IMR-90 (cell line): ENCODE measurements around the gene TBL3. TPM values are rescaled to one million over a fixed set of nuclear protein-coding genes. Genes with fewer than 3 reads are reported as not detected.

Experiments used
- ATAC-seq: fragments of 200-7000 bp; cut with Tn5 transposase; 2 replicates; pipeline ENCODE4 v1.9.1; 2020; ENCODE audit warnings: low read depth, mild to moderate bottlenecking, moderate library complexity
- BruUV-seq: library from RNA; stranded (reverse); fragments of 400-500 nt; replicated peaks from 2 replicates; lab custom pipeline; 2021; lab: Mats Ljungman, UMichigan
- CTCF ChIA-PET: fragments of 300-600 bp; formaldehyde crosslinking; extraction: SDS; loops from one replicate; lab custom pipeline; 2021; ENCODE audit warnings: antibody characterized with exemption; lab: Yijun Ruan, JAX
- POLR2A ChIA-PET: fragments of 300-600 bp; sonication (Branson Sonifier 250); formaldehyde crosslinking; loops from one replicate; lab custom pipeline; 2022; ENCODE audit warnings: antibody characterized with exemption; ENCODE audit not compliant: unreplicated experiment; lab: Charles Lee
- DNase-seq: peaks from one replicate; pipeline ENCODE4 v3.0.0; 2013
- H2AFZ ChIP-seq: replicated peaks from 2 replicates; pipeline ENCODE3; 2013; ENCODE audit warnings: low read length, mild to moderate bottlenecking; ENCODE audit not compliant: poor library complexity
- H2AK5ac ChIP-seq: 2 replicates; pipeline ENCODE4 v1.6.1; 2013; ENCODE audit warnings: low read depth, low read length, inconsistent platforms
- H2AK9ac ChIP-seq: replicated peaks from 2 replicates; pipeline ENCODE3; 2013; ENCODE audit warnings: mild to moderate bottlenecking, low read depth, low read length, moderate library complexity; ENCODE audit not compliant: poor library complexity
- H2BK120ac ChIP-seq: 2 replicates; pipeline ENCODE4 v1.6.1; 2013; ENCODE audit warnings: low read depth, low read length, inconsistent platforms
- H2BK15ac ChIP-seq: 3 replicates; pipeline ENCODE4 v1.6.1; 2013; ENCODE audit warnings: low read depth, low read length, inconsistent platforms
- H2BK20ac ChIP-seq: 2 replicates; pipeline ENCODE4 v1.6.1; 2013; ENCODE audit warnings: low read depth, mild to moderate bottlenecking, inconsistent platforms, low read length, moderate library complexity
- H2BK5ac ChIP-seq: 2 replicates; pipeline ENCODE4 v1.6.1; 2013; ENCODE audit warnings: mild to moderate bottlenecking, low read depth, low read length, inconsistent platforms; ENCODE audit not compliant: poor library complexity, severe bottlenecking
- H3K14ac ChIP-seq: replicated peaks from 2 replicates; pipeline ENCODE4 v1.6.1; 2013; ENCODE audit warnings: low read depth, low read length, inconsistent platforms
- H3K18ac ChIP-seq: 2 replicates; pipeline ENCODE4 v1.6.1; 2013; ENCODE audit warnings: low read depth, low read length, control low read depth
- H3K23ac ChIP-seq: 2 replicates; pipeline ENCODE4 v1.6.1; 2013; ENCODE audit warnings: low read depth, low read length, inconsistent platforms
- H3K27ac ChIP-seq: 2 replicates; pipeline ENCODE4 v1.5.1; 2013; ENCODE audit warnings: mild to moderate bottlenecking, control low read depth, low read length; ENCODE audit not compliant: insufficient read depth
- H3K27me3 ChIP-seq: 2 replicates; pipeline ENCODE4 v1.6.1; 2013; ENCODE audit warnings: low read length; ENCODE audit not compliant: control insufficient read depth, insufficient read depth
- H3K36me3 ChIP-seq: 2 replicates; pipeline ENCODE4 v1.6.1; 2013; ENCODE audit warnings: low read length, mixed read lengths; ENCODE audit not compliant: control insufficient read depth, insufficient read depth
- H3K4ac ChIP-seq: 2 replicates; pipeline ENCODE4 v1.6.1; 2013; ENCODE audit warnings: low read depth, low read length, inconsistent platforms
- H3K4me1 ChIP-seq: 2 replicates; pipeline ENCODE4 v1.6.1; 2013; ENCODE audit warnings: low read length, mixed read lengths; ENCODE audit not compliant: control insufficient read depth, insufficient read depth
- H3K4me2 ChIP-seq: 2 replicates; pipeline ENCODE4 v1.6.1; 2013; ENCODE audit warnings: low read depth, mild to moderate bottlenecking, control low read depth, low read length, moderate library complexity
- H3K4me3 ChIP-seq: 2 replicates; pipeline ENCODE4 v1.5.1; 2013; ENCODE audit warnings: low read depth, mild to moderate bottlenecking, control low read depth, low read length, moderate library complexity; ENCODE audit not compliant: insufficient read depth
- H3K56ac ChIP-seq: 2 replicates; pipeline ENCODE4 v1.6.1; 2013; ENCODE audit warnings: low read length, inconsistent platforms; ENCODE audit not compliant: insufficient read depth; ENCODE audit errors: extremely low read depth
- H3K79me1 ChIP-seq, 2 experiments: 2 replicates each; pipeline ENCODE4 v1.6.1; 2013; ENCODE audit warnings: low read length in 2 of 2, inconsistent platforms in 1 of 2, low read depth in 1 of 2
- H3K9ac ChIP-seq: 2 replicates; pipeline ENCODE4 v1.6.1; 2013; ENCODE audit warnings: low read depth, low read length, control low read depth
- H3K9me1 ChIP-seq: 2 replicates; pipeline ENCODE4 v1.6.1; 2013; ENCODE audit warnings: low read length, inconsistent platforms; ENCODE audit not compliant: insufficient read depth
- H3K9me3 ChIP-seq: 2 replicates; pipeline ENCODE4 v1.6.1; 2013; ENCODE audit warnings: low read length; ENCODE audit not compliant: control insufficient read depth, insufficient read depth
- H4K20me1 ChIP-seq: 2 replicates; pipeline ENCODE4 v1.6.1; 2013; ENCODE audit warnings: low read length, inconsistent platforms; ENCODE audit not compliant: insufficient read depth
- H4K5ac ChIP-seq: 2 replicates; pipeline ENCODE4 v1.6.1; 2013; ENCODE audit warnings: mild to moderate bottlenecking, low read depth, low read length, control low read depth
- H4K8ac ChIP-seq, 2 experiments: 2 replicates each; pipeline ENCODE4 v1.6.1; 2013; ENCODE audit warnings: low read depth in 2 of 2, low read length in 2 of 2, control low read depth in 1 of 2, inconsistent platforms in 1 of 2
- H4K91ac ChIP-seq: 2 replicates; pipeline ENCODE4 v1.6.1; 2013; ENCODE audit warnings: low read depth, low read length, inconsistent platforms; ENCODE audit not compliant: insufficient read depth
- BHLHE40 ChIP-seq: fragments of 150-350 bp; IDR thresholded peaks from 2 replicates; pipeline ENCODE4 v1.6.1; 2016; ENCODE audit warnings: mild to moderate bottlenecking, low read depth, low read length
- CTCF ChIP-seq: conservative IDR thresholded peaks from 2 replicates; pipeline ENCODE4 v1.5.1; 2012; ENCODE audit warnings: mild to moderate bottlenecking, low read depth, low read length, improper control_type of control experiment
- RFX5 ChIP-seq: IDR thresholded peaks from 2 replicates; pipeline ENCODE4 v1.8.0; 2012; ENCODE audit warnings: low read depth, mild to moderate bottlenecking, low read length, moderate library complexity
- WGBS, 2 experiments: methylation state at CpG; one replicate each; pipeline versions ENCODE4 v1.1.5 to v1.1.7; 2013; ENCODE audit warnings: missing lambda C conversion rate in 2 of 2; ENCODE audit not compliant: insufficient read length in 1 of 2; ENCODE audit errors: extremely low coverage in 2 of 2; 5-methylcytosine and 5-hydroxymethylcytosine counted together
- dilution Hi-C: fragments of 300-500 bp; cut with HindIII; formaldehyde crosslinking; loops from one replicate; pipeline ENCODE4 v1.14.3; 2018; ENCODE audit warnings: low sequenced_read_pairs; ENCODE audit not compliant: unreplicated experiment
- in situ Hi-C: fragments of 300-500 bp; cut with MboI; formaldehyde crosslinking; loops from 3 replicates; pipeline ENCODE4 v1.14.3; 2019; ENCODE audit warnings: low sequenced_read_pairs, inconsistent platforms, mixed read lengths
- intact Hi-C: fragments of 100-400 bp; cut with micrococcal nuclease; formaldehyde crosslinking; loops from 2 replicates; pipeline ENCODE4 v1.10.0; 2022
- polyA plus RNA-seq, 3 experiments: library from polyadenylated mRNA; depleted of rRNA; stranded (reverse); fragments of >200 nt; gene quantifications; 2 replicates each; pipeline ENCODE4 v1.2.3, GENCODE V29; 2012; ENCODE audit warnings: low replicate concordance in 1 of 3
- total RNA-seq: library from RNA; depleted of rRNA; stranded (reverse); fragments of >200 nt; gene quantifications from 2 replicates; pipeline ENCODE4 v1.2.3, GENCODE V29; 2012

The TBL3 gene
- total and polyA plus RNA-seq, 2 of the 4 experiments (the other 2 are of a cell fraction) = 38.5 to 60.8 TPM

GRCh38 chr16:1944612-1945199, 27.1 kb upstream of the TBL3 start:
- ChIA-PET POLR2A (no interaction called here), CTCF (no interaction called here)
- dilution Hi-C loops (no loop called here), intact Hi-C loops (no loop called here), in situ Hi-C loops (no loop called here)
- Histone ChIP-seq H3K9me1 (no peaks in the 10 kb centered on the region), H3K9ac (no peak overlapping the region), H4K8ac (no peak overlapping the region), H3K23ac (no peak overlapping the region), H3K9me3 (no peaks in the 10 kb centered on the region), H2BK20ac (no peak overlapping the region), H3K79me1 (peaks cover 9 to 13% of the 10 kb centered on the region in 2 experiments; a peak in 3 of 4 replicates), H2BK120ac (no peak overlapping the region), H2BK5ac (no peak overlapping the region), H3K4me2 (no peak overlapping the region), H2AK5ac (no peak overlapping the region), H3K4me3 (no peak overlapping the region), H3K36me3 (peaks cover 3% of the 10 kb centered on the region; the same call in 1 of the 2 replicates), H3K27ac (no peak overlapping the region), H4K20me1 (no peaks in the 10 kb centered on the region), H4K5ac (no peak overlapping the region), H2AK9ac (no peak overlapping the region), H3K56ac (no peak overlapping the region), H3K4me1 (peaks cover 5% of the 10 kb centered on the region; the same call in 1 of the 2 replicates), H3K27me3 (no peaks in the 10 kb centered on the region), H2BK15ac (no peak overlapping the region), H3K14ac (no peak overlapping the region), H4K91ac (no peak overlapping the region), H3K4ac (no peak overlapping the region), H2AFZ (no peak overlapping the region), H3K18ac (no peak overlapping the region)
- DNase-seq (no peak), ATAC-seq (no peak)
- 86% methylated on average over 1 of the region's 21 CpGs; no CpG with 5 or more reads in 1 of the 2 experiments for WGBS, 2 experiments
- TF ChIP-seq CTCF (no peak), RFX5 (no peak), BHLHE40 (no peak)
- no TSS peak for BruUV-seq
